Stimulated activated CD4-positive, alpha-beta T cell treated with anti-CD3 and anti-CD28 coated beads, Interleukin-12 subunit alpha, Interleukin-12 subunit beta, amount 100 ng/mL, for 24 hours (primary cell): Measurements from ENCODE around the gene MSANTD1.

Experiments used
- DNase-seq, 2 experiments: peaks; one replicate each; pipeline ENCODE4 v3.0.0-alpha.2; 2020; ENCODE audit warnings: low read depth in 2 of 2

MSANTD1 gene

DNA sequence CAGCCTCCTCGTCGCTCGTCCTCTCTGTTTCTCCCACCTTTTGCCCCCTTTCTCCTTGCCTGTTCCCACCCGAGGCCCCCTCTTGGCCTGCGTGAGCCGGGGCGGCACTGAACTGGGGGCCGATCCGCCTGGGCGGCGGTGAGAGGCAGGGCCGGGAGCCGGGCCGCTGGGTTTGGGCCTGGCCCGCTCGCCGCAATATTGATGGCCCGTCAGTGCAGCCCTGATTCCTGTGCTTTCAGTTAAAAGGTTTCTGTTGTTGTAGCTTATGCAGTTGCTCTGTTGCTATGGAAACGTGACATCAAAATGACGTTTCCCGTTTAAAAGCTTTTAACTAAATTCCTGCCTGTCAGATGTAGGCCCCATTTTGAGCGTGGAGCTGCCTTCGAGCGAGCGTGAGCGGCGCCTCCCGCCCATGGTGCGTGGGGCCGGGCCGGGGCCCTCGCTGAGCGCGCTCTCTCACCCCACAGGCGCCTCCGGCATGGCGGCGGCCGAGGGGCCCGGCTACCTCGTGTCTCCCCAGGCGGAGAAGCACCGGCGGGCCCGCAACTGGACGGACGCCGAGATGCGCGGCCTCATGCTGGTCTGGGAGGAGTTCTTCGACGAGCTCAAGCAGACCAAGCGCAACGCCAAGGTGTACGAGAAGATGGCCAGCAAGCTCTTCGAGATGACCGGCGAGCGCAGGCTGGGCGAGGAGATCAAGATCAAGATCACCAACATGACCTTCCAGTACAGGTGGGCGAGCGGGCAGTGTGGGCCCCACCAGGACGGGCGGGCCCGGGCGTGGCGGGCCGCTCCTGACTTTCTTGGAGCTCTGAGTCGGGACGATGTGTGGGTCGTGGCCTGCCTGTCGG lies at the start of gene MSANTD1:
TSS of gene MSANTD1 (plus strand) at position 349 of the 851 bp plus-strand sequence. CDS start at position 413, 64 bp downstream.
- DNase-seq = no peak

- no peak for DNase-seq
Observed at GRCh38 chr4:3199653-3200422, 49.1 kb upstream of the MSANTD1 start.

DNA sequence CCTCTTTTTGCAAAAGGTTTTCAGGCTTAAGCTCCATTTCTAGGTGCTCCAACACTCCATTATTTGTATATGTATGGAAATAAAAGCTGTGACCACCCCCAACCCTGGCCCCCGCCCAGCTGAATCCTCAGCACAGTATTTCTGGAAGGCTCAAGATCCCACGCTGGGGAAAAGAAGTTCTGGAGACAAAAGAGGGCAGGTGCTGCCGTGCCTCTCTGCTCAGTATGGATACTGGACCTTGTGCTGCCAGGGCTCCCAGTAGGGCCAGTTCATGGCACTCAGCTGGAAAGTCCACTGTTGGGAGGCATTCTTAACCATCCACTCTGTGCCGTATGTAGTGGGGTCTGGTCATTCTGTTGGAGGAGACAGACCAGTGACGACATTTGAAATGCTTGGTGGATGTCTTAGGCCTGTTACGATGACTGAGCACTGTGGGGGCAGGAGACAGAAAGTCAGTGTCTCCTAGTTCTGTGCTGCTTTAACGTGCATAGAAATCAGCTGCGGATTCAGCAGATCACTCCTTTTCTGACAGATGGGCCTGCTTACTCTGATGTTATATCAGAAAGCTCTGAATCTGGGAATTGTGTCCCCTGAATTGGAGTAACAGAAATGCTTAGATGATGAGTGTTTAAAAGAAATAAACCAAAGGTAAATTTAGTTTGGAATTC lies 48.4 kb upstream of the MSANTD1 start:
- no peak for DNase-seq

GRCh38 chr4:3201718-3202702 lies 46.9 kb upstream of the MSANTD1 start:
- peak; percentile 18 to 46 for DNase-seq

GRCh38 chr4:3202836-3203820 lies 45.8 kb upstream of the MSANTD1 start:
- peak; percentile 17 to 22 for DNase-seq

DNA sequence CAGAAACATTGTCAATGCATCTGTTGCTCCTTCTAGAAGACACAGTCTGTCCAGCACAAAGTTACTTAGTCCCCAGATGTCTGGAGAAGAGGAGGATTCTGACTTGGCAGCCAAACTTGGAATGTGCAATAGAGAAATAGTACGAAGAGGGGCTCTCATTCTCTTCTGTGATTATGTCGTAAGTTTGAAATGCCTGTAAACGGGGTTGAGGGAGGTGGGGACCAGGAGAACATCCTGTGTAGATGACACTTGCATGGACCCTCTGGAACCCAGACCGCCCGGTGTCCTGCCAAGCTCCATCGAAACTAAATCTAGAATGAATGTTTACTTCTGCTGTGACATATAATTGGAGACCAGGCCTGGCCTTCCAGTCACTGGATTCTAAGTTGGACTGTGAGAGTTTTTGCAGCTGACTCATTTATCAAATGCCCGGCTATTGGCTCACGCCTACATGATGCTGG lies 45.0 kb upstream of the MSANTD1 start:
- no peak for DNase-seq

- no peak for DNase-seq
Observed at GRCh38 chr4:3205995-3206394, 43.0 kb upstream of the MSANTD1 start.

DNA sequence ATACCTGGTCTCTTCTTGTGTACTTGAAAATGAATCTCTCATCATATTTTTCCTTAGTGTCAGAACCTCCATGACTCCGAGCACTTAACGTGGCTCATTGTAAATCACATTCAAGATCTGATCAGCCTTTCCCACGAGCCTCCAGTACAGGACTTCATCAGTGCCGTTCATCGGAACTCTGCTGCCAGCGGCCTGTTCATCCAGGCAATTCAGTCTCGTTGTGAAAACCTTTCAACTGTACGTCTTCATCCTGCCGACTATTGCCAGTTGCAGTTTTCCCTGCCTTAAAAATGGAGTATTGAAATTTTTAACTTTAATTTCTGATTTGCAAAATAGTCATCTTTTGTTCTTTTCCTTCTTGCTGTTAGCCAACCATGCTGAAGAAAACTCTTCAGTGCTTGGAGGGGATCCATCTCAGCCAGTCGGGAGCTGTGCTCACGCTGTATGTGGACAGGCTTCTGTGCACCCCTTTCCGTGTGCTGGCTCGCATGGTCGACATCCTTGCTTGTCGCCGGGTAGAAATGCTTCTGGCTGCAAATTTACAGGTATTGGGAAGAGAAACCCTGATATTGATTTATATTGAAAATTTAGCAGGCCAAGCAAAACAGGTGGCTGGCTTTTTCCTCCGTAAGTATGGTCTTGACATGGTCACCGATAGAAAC lies 42.4 kb upstream of the MSANTD1 start:
- DNase-seq = no peak

- DNase-seq = no peak
Observed at GRCh38 chr4:3207531-3208037, 41.4 kb upstream of the MSANTD1 start.

- no peak for DNase-seq
Observed at GRCh38 chr4:3208826-3209225, 40.1 kb upstream of the MSANTD1 start.

GRCh38 chr4:3209551-3210325 lies 39.2 kb upstream of the MSANTD1 start:
- no peak for DNase-seq

GRCh38 chr4:3210467-3210866 lies 38.5 kb upstream of the MSANTD1 start:
- DNase-seq = no peak

GRCh38 chr4:3211866-3212265 lies 37.1 kb upstream of the MSANTD1 start:
- no peak for DNase-seq

DNA sequence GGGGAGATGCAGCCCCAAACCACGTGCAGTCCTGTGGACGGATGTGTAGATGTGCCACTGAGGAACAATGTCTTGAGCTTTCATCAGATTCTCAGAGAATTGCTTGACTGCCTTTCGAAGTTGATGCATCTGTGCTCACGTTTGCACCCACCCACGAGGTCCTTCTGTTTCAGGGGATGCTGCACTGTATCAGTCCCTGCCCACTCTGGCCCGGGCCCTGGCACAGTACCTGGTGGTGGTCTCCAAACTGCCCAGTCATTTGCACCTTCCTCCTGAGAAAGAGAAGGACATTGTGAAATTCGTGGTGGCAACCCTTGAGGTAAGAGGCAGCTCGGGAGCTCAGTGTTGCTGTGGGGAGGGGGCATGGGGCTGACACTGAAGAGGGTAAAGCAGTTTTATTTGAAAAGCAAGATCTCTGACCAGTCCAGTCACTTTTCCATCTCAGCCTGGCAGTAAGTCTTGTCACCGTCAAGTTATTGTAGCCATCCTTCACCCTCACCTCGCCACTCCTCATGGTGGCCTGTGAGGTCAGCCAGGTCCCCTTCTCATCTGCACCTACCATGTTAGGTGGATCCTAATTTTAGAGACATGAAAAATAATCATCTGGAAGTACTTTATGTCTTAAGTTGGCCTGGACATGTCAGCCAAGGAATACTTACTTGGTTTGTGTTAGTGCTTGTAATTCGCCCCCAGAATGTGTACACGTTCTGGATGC lies 36.4 kb upstream of the MSANTD1 start:
- no peak for DNase-seq

DNA sequence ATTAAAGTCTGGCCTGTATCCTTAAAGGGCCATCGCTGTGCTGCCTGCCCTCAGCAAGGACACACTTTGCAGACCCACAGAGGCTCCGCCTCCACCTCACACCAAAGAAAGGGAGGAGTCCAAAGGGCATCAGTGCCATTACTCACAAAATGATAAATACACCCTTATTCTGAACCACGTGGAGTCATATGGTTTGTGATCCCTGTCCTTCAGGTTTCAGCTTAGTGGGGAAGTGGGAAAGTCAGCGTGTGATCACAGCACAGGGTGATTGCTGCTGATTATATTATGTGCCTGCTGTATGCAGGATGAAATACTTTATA lies 35.9 kb upstream of the MSANTD1 start:
- DNase-seq = no peak

- DNase-seq = no peak
Observed at GRCh38 chr4:3213661-3214250, 35.2 kb upstream of the MSANTD1 start.

DNA sequence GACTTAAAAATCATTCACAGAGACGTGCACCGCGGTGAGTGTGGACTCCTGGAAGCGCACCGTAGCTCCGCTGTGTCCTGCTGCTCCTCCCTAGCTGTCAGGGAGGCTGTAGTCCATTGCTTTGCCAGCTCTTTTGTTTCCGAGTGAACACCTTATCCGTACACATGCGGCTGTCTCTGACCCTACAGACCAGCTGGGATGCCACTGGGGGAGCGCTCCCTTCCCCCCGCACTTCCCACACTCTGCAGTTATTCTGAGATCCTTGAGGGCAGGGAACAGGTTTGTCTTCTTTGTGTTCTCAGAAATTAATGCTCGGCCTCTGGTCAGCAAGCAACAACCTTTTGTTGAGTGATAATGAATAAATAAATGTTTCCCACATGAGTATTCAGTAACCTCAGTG lies 33.7 kb upstream of the MSANTD1 start:
- no peak for DNase-seq
